Activated naive CD8-positive, alpha-beta T cell (primary cell): Measurements from ENCODE around the gene GIMAP8.
A peak's percentile ranks its signal among the peaks of the same experiment; 100 is the strongest.
"Not testable (repeated sequence)": the region's sequence is repeated elsewhere in the genome, so short reads cannot be mapped to it uniquely, and the experiment has no call there.

Source experiments
- H3K27ac Mint-ChIP-seq: one replicate; pipeline ENCODE4 v1.8.0; 2021; ENCODE audit warnings: mixed read lengths
- H3K27me3 Mint-ChIP-seq: one replicate; pipeline ENCODE4 v1.8.0; 2021; ENCODE audit warnings: mixed read lengths
- H3K36me3 Mint-ChIP-seq: one replicate; pipeline ENCODE4 v1.8.0; 2021; ENCODE audit warnings: mixed read lengths
- H3K4me1 Mint-ChIP-seq: one replicate; pipeline ENCODE4 v1.8.0; 2021; ENCODE audit warnings: low read depth, mixed read lengths
- H3K4me3 Mint-ChIP-seq: one replicate; pipeline ENCODE4 v1.8.0; 2021; ENCODE audit warnings: mild to moderate bottlenecking, mixed read lengths
- H3K9me3 Mint-ChIP-seq: one replicate; pipeline ENCODE4 v1.8.0; 2021; ENCODE audit warnings: low read depth, mixed read lengths

Gene GIMAP8

GRCh38 chr7:150443793-150444540 lies 6.5 kb upstream of the GIMAP8 start:
- Mint-ChIP-seq H3K27ac (no peak overlapping the region), H3K9me3 (no peaks in the 10 kb centered on the region), H3K4me1 (peaks cover 41% of the 10 kb centered on the region), H3K4me3 (no peak overlapping the region), H3K36me3 (peaks cover 6% of the 10 kb centered on the region), H3K27me3 (no peaks in the 10 kb centered on the region)

GRCh38 chr7:150444674-150445365 lies 5.6 kb upstream of the GIMAP8 start:
- Mint-ChIP-seq H3K27ac (no peak overlapping the region), H3K4me3 (no peak overlapping the region), H3K36me3 (peaks cover 6% of the 10 kb centered on the region), H3K27me3 (no peaks in the 10 kb centered on the region), H3K4me1 (peaks cover 41% of the 10 kb centered on the region), H3K9me3 (no peaks in the 10 kb centered on the region)

- H3K36me3 Mint-ChIP-seq, result peaks cover 3% of the 10 kb centered on the region
Measured at GRCh38 chr7:150446288-150446938, 4.0 kb upstream of the GIMAP8 start.

GRCh38 chr7:150447966-150448788 lies 2.3 kb upstream of the GIMAP8 start:
- Mint-ChIP-seq H3K9me3 (no peaks in the 10 kb centered on the region), H3K27ac (peak overlapping the region; percentile 99), H3K4me3 (peak overlapping the region; percentile 99), H3K27me3 (no peaks in the 10 kb centered on the region), H3K4me1 (peaks cover 51% of the 10 kb centered on the region), H3K36me3 (no peaks in the 10 kb centered on the region)

More at GRCh38 chr7:150446288-150446938, 4.0 kb upstream of the GIMAP8 start:
- no peaks in the 10 kb centered on the region for H3K27me3 Mint-ChIP-seq
- H3K9me3 Mint-ChIP-seq, result no peaks in the 10 kb centered on the region
- peaks cover 47% of the 10 kb centered on the region for H3K4me1 Mint-ChIP-seq
- no peak overlapping the region for H3K4me3 Mint-ChIP-seq
- peak overlapping the region; percentile 72 for H3K27ac Mint-ChIP-seq

- peak overlapping the region; percentile 99 for H3K4me3 Mint-ChIP-seq
- peaks cover 57% of the 10 kb centered on the region for H3K4me1 Mint-ChIP-seq
Measured at GRCh38 chr7:150448789-150449147, 1.7 kb upstream of the GIMAP8 start.

GRCh38 chr7:150449206-150449952 lies 1.1 kb upstream of the GIMAP8 start:
- Mint-ChIP-seq H3K9me3 (no peaks in the 10 kb centered on the region), H3K27ac (peak overlapping the region; percentile 99), H3K27me3 (no peaks in the 10 kb centered on the region), H3K4me1 (peaks cover 63% of the 10 kb centered on the region), H3K4me3 (peak overlapping the region; percentile 99), H3K36me3 (peaks cover 5% of the 10 kb centered on the region)

More at GRCh38 chr7:150448789-150449147, 1.7 kb upstream of the GIMAP8 start:
- Mint-ChIP-seq H3K9me3 (no peaks in the 10 kb centered on the region), H3K27ac (peak overlapping the region; percentile 99), H3K36me3 (no peaks in the 10 kb centered on the region), H3K27me3 (no peaks in the 10 kb centered on the region)

- peaks cover 14% of the 10 kb centered on the region for H3K36me3 Mint-ChIP-seq
- H3K4me3 Mint-ChIP-seq, result peak overlapping the region; percentile 99
- peak overlapping the region; percentile 99 for H3K27ac Mint-ChIP-seq
- H3K9me3 Mint-ChIP-seq, result peaks cover under 1% of the 10 kb centered on the region
- H3K4me1 Mint-ChIP-seq, result peaks cover 74% of the 10 kb centered on the region
- no peaks in the 10 kb centered on the region for H3K27me3 Mint-ChIP-seq
Measured at GRCh38 chr7:150451097-150451793, 815 bp downstream of the GIMAP8 start.

GRCh38 chr7:150451833-150452461 lies 1.5 kb downstream of the GIMAP8 start:
- Mint-ChIP-seq H3K27ac (peak overlapping the region; percentile 99), H3K36me3 (peaks cover 18% of the 10 kb centered on the region), H3K27me3 (no peaks in the 10 kb centered on the region), H3K4me3 (peak overlapping the region; percentile 99), H3K4me1 (peaks cover 73% of the 10 kb centered on the region), H3K9me3 (peaks cover 4% of the 10 kb centered on the region)

- peak overlapping the region; percentile 98 for H3K27ac Mint-ChIP-seq
- no peaks in the 10 kb centered on the region for H3K27me3 Mint-ChIP-seq
- peaks cover 7% of the 10 kb centered on the region for H3K9me3 Mint-ChIP-seq
- peaks cover 27% of the 10 kb centered on the region for H3K36me3 Mint-ChIP-seq
- H3K4me1 Mint-ChIP-seq, result peaks cover 77% of the 10 kb centered on the region
- peak overlapping the region; percentile 99 for H3K4me3 Mint-ChIP-seq
Measured at GRCh38 chr7:150453181-150453580, 2.8 kb downstream of the GIMAP8 start.

GRCh38 chr7:150453892-150454291 lies 3.5 kb downstream of the GIMAP8 start:
- peak overlapping the region; percentile 98 for H3K27ac Mint-ChIP-seq
- H3K27me3 Mint-ChIP-seq, result no peaks in the 10 kb centered on the region
- peaks cover 74% of the 10 kb centered on the region for H3K4me1 Mint-ChIP-seq
- H3K4me3 Mint-ChIP-seq, result peak overlapping the region; percentile 99
- peaks cover 7% of the 10 kb centered on the region for H3K9me3 Mint-ChIP-seq
- peaks cover 31% of the 10 kb centered on the region for H3K36me3 Mint-ChIP-seq

- not testable (repeated sequence) for H3K27me3 Mint-ChIP-seq, H3K4me3 Mint-ChIP-seq
- Mint-ChIP-seq H3K9me3 (peaks cover 23% of the 10 kb centered on the region), H3K36me3 (peaks cover 55% of the 10 kb centered on the region), H3K4me1 (peaks cover 64% of the 10 kb centered on the region), H3K27ac (peak overlapping the region; percentile 41)
Measured at GRCh38 chr7:150457064-150457463, 6.6 kb downstream of the GIMAP8 start.

GRCh38 chr7:150458235-150458634 lies 7.8 kb downstream of the GIMAP8 start:
- Mint-ChIP-seq H3K4me1 (peaks cover 65% of the 10 kb centered on the region), H3K27me3 (no peaks in the 10 kb centered on the region), H3K27ac (peak overlapping the region; percentile 18), H3K4me3 (no peak overlapping the region), H3K9me3 (peaks cover 34% of the 10 kb centered on the region), H3K36me3 (peaks cover 65% of the 10 kb centered on the region)

GRCh38 chr7:150458756-150459155 lies 8.3 kb downstream of the GIMAP8 start:
- Mint-ChIP-seq H3K4me1 (peaks cover 65% of the 10 kb centered on the region), H3K36me3 (peaks cover 68% of the 10 kb centered on the region), H3K4me3 (no peak overlapping the region), H3K9me3 (peaks cover 38% of the 10 kb centered on the region), H3K27ac (no peak overlapping the region), H3K27me3 (no peaks in the 10 kb centered on the region)
